NCI-H1092 (cell line): ENCODE measurements around the gene GSAP.
A peak's percentile ranks its signal among the peaks of the same experiment; 100 is the strongest.
"Not testable (repeated sequence)": the region's sequence is repeated elsewhere in the genome, so short reads cannot be mapped to it uniquely, and the experiment has no call there.

Source experiments
- DNase-seq: peaks from one replicate; lab custom pipeline; 2025; lab: John Stamatoyannopoulos, UW

GSAP gene

DNA sequence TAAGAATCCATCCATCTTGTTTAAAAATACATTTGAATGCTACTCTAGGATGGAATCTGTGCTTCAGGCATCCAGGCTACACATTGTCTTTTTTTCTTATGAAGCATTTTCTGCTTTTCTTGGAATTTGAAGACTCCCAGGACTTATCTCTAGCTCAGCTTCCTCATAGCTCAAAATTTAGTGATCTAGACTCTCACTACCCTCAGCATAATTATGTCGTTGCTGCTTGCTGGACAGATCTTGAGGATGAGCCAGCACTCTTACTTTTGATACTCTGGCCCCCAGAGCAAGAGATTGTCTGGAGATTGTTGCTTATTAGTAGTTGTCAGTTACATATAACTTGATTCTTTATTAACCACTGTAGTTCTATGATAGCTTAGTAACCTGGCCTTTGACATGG lies 133.3 kb downstream of the GSAP start:
- DNase-seq, result no peak

DNA sequence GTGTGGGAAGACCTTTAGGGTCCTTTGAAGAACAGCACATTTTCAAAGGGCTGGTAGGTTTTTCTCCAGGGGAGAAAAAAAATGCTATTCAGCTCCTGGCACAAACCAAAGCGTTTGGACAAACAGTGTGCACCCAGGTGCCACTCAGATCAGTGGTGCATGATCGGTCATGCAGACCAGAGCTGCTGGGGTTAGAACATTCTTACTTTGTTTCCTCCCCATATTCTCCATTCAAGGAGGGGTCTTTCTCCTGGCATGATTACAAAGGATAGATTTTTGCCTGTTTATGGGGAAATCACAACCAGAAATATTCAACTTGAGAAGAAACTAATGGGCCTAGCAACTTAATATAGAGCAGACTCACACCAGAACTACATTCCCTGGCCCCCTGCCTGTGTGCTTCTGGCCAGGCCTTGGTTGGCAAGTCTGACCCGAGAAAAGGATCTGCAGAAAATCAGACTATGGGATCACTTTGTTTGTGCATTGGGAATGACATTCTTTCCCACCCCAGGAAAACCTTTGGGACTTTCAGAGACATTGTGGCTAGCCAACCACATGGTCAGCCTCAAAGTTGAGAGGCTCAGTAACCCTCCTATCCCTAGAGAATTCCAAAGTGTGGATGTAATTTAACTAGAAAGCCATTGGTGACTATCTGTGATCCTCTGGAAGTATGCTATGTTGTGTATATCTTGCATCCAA lies 134.2 kb downstream of the GSAP start:
- DNase-seq, result peak; percentile 1

DNA sequence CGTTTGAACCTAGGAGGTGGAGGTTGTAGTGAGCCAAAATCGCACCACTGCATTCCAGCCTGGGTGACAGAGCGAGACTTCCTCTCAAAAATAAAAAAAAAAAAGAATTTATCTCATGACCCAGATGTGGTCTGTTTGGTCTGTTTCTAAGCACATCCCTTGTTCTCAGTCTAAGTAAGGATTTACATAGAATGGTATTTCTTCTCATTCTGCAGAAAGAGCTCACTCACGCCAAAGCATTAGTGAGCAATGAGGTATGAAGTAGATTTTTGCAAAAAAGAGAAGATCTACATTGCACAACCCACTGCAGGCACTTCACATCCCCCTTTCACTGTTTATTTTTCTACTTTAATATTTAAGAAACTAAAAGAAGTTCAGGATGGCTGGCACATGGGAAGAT lies 140.0 kb downstream of the GSAP start:
- DNase-seq, result no peak

DNA sequence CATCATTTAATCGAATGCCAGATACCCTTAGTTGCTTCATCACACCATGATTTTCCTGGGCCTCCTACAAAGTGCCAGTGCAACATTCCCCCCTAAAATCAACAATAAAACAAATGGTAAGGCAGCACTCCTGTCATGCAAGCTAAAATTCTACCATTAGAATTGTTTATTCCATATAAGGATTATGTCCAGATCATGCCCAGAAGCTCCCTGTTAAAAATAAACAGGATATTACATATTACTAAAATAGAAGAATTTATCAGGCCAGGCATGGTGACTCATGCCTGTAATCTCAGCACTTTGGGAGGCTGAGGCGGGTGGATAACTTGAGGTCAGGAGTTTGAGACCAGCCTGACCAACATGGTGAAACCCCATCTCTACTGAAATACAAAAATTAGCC lies 140.5 kb downstream of the GSAP start:
- DNase-seq, result not testable (repeated sequence)

DNA sequence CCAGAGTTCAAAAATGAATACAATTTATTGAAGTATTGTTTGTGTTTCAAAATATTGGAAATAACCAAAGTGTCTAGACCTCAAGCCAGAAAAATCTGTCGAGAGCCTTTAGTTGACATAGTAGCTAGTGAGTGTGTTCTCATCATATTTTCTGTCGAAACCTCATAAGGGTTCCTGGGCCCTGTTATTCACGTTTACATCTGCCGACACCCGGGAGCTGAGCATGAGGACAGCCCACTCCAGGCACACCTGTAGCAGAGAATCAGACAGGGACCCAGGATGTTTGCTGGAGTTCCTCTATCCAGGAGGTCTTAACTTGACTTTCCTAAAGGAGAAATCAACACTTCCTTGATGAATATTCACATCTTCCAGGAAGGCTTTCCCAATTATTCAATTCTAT lies 144.4 kb downstream of the GSAP start:
- DNase-seq, result no peak

DNA sequence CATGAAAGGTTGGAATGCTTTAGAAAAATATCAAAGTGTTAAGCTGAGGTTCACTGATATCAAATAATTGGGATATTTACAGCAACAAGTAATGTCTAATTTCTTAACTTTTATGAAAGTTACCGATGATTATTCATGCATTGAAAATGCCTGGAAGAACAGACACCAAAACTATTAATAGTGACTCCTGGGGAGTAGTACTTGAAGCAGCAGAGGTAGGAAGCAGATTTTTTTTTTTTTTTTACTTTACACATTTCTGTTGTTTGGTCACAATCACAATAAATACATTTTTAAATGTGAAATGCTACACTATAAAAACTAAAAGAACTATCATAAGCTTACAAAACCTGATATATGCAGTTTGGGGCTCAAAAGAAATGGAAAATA lies 146.1 kb downstream of the GSAP start:
- DNase-seq, result no peak

DNA sequence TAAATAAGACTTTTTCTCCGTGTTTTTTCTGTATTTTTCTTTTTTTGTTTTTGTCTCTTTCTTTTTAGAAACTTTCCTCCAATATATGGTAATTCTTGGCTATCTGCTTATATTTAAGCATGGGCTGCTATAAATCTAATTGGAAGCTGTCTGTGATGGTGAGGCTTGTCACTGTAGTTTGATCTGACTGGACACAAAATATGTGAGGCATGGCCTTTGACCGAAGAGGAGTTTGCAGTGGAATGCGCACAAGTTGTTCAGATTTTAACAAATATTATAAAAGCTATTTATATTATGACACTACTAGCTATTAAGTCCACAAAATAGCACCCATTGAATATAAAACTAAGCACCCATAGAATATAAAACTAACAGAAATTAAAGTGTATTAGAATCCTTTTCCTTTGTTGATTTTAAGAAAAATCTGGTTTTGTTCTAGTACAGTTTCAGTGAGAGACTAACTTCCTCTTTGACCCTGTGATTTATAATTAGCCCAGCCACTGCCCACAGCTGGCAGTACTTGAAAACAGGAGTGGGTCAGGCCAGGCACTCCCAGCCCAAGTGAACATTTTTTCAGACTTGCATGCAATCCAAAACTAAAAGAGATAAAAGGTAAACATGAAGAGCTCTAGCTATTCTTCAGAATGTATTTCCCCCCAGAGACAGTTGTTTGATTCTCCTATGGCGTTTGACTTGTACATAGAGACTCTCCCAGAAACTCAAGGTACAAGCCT lies 146.6 kb downstream of the GSAP start:
- no peak for DNase-seq

DNA sequence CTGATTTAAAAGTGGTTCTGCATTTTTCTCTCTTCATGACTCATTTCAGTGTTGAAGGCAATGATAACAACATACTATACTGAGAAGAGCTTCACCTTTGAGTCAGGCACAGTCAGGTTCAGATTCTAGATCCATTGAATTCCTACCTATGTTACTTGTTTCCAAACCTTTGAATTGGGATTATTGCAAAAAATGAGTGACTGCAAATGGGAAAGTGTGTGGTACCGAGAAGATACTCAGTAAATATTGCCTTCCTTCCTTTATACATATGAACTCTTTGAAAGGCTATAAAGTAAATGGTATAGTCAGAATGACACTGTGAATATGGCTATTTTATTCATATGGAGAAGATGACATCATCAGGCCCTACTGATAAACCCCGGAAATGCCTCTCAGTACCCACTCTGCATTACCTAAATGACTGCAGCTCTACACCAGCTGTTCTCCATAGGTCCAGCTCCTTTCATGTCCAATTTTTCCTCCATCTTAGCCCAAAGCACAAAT lies 149.8 kb downstream of the GSAP start:
- DNase-seq, result no peak

DNA sequence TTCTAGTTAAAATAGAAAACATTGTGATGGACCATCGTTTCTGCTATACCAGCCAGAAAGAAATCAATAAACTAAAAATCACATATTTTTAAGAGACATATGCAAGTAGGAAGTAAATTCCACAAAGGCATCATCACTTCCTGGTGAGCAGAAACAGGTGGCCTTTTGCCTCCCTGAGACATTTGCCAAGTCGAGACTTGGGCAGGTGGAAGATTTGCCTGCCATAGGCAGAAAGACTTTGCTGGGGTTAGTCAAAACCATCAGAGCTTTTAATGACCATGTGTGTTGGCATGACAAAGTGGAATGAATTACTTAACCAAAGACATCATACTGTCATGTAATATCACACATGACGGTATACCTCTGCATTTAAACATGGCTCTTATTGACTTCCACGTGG lies 150.5 kb downstream of the GSAP start:
- no peak for DNase-seq

DNA sequence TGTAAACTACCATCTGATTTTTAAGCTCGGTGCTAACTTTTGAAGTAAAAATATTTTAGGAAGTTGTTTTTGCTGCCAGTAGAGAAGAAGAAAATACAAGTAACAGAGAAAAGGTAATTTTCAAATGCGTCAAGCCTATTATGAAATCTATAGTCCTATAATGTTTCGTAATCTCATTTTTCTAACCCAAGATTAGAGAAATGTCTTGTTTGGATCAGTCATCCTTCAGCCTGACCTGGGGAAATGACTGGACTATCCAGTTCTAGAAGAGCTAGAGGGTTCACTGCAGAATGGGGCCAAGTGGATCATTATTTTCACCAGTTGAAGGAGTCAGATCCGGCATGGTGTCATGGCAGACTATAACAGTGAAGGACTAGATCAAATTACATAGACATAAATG lies 153.8 kb downstream of the GSAP start:
- DNase-seq, result no peak
